ENCODE results near the gene SCGB1C1.

SCGB1C1 gene

DNA sequence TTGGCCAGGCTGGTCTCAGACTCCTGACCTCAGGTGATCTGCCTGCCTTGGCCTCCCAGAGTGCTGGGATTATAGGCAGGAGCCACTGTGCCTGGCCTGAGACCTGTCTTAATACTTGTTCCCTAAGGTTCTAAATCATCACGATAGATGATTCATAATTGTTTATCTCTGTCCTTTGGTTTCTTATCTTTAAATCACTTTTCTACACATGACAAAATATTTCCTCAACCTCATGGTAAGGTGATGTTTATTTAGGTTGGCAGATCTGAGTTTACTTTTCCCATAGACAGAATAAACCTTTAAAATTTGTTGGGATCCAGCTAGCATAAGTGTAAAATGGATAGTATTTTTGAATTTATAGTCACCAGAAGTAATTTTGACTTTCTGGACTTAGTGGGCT is 47.4 kb downstream of the SCGB1C1 start:
- DNase-seq (ENCODE audit: low read depth), result no peak
- TF ChIP-seq, protein P1, sequence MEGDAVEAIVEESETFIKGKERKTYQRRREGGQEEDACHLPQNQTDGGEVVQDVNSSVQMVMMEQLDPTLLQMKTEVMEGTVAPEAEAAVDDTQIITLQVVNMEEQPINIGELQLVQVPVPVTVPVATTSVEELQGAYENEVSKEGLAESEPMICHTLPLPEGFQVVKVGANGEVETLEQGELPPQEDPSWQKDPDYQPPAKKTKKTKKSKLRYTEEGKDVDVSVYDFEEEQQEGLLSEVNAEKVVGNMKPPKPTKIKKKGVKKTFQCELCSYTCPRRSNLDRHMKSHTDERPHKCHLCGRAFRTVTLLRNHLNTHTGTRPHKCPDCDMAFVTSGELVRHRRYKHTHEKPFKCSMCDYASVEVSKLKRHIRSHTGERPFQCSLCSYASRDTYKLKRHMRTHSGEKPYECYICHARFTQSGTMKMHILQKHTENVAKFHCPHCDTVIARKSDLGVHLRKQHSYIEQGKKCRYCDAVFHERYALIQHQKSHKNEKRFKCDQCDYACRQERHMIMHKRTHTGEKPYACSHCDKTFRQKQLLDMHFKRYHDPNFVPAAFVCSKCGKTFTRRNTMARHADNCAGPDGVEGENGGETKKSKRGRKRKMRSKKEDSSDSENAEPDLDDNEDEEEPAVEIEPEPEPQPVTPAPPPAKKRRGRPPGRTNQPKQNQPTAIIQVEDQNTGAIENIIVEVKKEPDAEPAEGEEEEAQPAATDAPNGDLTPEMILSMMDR (IDR thresholded peaks at IDR 0.05; ENCODE audit: insufficient read depth, low read depth, low read length, missing control alignments), result no peak
- H3K4me3 ChIP-seq (ENCODE audit: low read length), result no peak overlapping the region

DNA sequence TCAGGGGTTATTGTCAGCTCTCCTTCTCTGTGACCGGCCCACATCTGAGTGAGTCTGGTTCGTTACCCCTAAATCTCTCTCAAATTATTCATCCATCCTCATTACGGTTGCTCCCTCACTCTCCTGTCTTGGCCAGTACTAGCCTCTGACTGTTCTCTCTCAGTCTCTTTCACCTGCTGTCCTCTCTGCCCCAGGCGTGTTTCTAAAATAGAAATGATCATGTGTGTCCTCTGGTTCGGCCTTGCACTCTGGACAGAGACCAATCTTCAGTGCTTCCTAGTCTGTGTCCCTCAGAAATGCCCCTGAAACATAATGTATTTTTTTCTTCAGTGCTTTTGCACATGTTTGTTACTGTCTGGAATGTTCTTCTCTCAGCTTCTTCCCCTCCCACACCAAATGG is 48.8 kb downstream of the SCGB1C1 start:
- TF ChIP-seq, protein P1 (IDR thresholded peaks at IDR 0.05; ENCODE audit: insufficient read depth, low read depth, low read length, missing control alignments), result no peak
- no peak overlapping the region for H3K4me3 ChIP-seq (ENCODE audit: low read length)
- no peak for DNase-seq (ENCODE audit: low read depth)

Measured in epithelial cell of esophagus (primary cell).